ENCODE data around the gene ANXA5.

DNA sequence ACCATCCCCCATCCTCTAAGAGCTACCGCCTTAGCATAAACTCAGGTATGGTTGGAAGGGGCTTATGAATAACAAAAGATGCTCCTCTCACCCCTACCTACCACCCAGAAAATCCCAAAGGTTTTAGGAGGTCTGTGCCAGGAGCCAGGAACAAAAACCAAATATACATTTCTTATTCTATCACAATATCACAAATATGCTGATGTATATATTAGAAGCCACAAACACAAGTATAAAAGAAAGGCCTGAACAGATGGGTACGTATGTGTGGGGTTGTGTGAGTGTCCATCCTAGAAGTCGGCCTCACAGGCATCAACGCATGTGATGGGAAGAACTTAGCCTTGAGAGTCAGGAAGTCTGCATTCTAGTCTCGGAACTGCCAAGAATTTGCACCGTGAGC lies 8.7 kb upstream of the ANXA5 start:
- TF ChIP-seq POLR2A (IDR thresholded peaks at IDR 0.05) (no peak), CTCF (IDR thresholded peaks at IDR 0.05) (no peak)
